ENCODE results near the gene TBL1XR1.

- TF ChIP-seq GATA2 (IDR thresholded peaks at IDR 0.05; ENCODE audit: low read depth, low read length) = no peak
- TF ChIP-seq GATA3 (IDR thresholded peaks at IDR 0.05; ENCODE audit: low read depth, low read length) = no peak
Observed at GRCh38 chr3:177096615-177097014, 100.7 kb downstream of the TBL1XR1 start.

All from SH-SY5Y (cell line).